ENCODE measurements around the gene UBR1. TPM values are rescaled to one million over a fixed set of nuclear protein-coding genes. Genes with fewer than 3 reads are reported as not detected.

Gene UBR1
- total RNA-seq, 1 donor from 2014 or later, result 23.9 TPM

- Mint-ChIP-seq H3K36me3 (ENCODE audit: low read depth) (peaks cover 30% of the 10 kb centered on the region), H3K27me3 (ENCODE audit: low read depth) (no peaks in the 10 kb centered on the region), H3K27ac (ENCODE audit: unreplicated experiment) (no peak overlapping the region), H3K9me3 (no peaks in the 10 kb centered on the region), H3K4me1 (peaks cover 4% of the 10 kb centered on the region), H3K4me3 (no peak overlapping the region)
- DNase-seq (ENCODE audit: low read depth, low spot score), result no peak
- TF ChIP-seq, protein P1, sequence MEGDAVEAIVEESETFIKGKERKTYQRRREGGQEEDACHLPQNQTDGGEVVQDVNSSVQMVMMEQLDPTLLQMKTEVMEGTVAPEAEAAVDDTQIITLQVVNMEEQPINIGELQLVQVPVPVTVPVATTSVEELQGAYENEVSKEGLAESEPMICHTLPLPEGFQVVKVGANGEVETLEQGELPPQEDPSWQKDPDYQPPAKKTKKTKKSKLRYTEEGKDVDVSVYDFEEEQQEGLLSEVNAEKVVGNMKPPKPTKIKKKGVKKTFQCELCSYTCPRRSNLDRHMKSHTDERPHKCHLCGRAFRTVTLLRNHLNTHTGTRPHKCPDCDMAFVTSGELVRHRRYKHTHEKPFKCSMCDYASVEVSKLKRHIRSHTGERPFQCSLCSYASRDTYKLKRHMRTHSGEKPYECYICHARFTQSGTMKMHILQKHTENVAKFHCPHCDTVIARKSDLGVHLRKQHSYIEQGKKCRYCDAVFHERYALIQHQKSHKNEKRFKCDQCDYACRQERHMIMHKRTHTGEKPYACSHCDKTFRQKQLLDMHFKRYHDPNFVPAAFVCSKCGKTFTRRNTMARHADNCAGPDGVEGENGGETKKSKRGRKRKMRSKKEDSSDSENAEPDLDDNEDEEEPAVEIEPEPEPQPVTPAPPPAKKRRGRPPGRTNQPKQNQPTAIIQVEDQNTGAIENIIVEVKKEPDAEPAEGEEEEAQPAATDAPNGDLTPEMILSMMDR (conservative IDR thresholded peaks at IDR 0.05), result no peak
These were observed 106.5 kb downstream of the UBR1 start for GRCh38 chr15:42999201-42999779.

GRCh38 chr15:42996871-42997270, 109.0 kb downstream of the UBR1 start:
- DNase-seq (ENCODE audit: low read depth, low spot score), result no peak

DNA sequence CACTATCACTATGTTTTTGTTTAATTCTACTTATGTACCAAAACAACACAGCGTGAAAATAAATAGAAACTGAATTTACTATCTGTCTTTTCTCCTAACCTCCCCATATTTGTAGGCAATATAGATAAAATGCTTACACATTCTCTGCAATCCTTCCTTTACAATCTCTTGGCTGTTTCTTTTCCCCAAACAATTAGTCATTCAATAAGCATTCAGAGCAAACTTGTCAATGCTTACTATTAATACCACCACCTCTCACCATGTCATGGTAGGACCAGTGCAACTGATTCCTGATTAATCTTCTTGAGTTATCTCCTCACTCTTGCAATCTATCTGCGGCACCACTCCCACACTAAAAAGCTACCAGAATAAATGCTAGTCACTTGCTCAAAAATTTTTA, 111.3 kb downstream of the UBR1 start:
- Mint-ChIP-seq H3K27me3 (ENCODE audit: low read depth) (no peaks in the 10 kb centered on the region), H3K36me3 (ENCODE audit: low read depth) (peaks cover 22% of the 10 kb centered on the region), H3K9me3 (no peaks in the 10 kb centered on the region), H3K4me3 (no peak overlapping the region), H3K4me1 (peaks cover 4% of the 10 kb centered on the region), H3K27ac (ENCODE audit: unreplicated experiment) (no peak overlapping the region)
- no peak for DNase-seq (ENCODE audit: low read depth, low spot score)
- TF ChIP-seq, protein P1 (conservative IDR thresholded peaks at IDR 0.05), result no peak

More at GRCh38 chr15:42996871-42997270, 109.0 kb downstream of the UBR1 start:
- no peak overlapping the region for H3K4me3 Mint-ChIP-seq
- H3K36me3 Mint-ChIP-seq (ENCODE audit: low read depth), result peaks cover 20% of the 10 kb centered on the region
- no peaks in the 10 kb centered on the region for H3K9me3 Mint-ChIP-seq
- no peaks in the 10 kb centered on the region for H3K27me3 Mint-ChIP-seq (ENCODE audit: low read depth)
- TF ChIP-seq, protein P1 (conservative IDR thresholded peaks at IDR 0.05), result no peak
- H3K27ac Mint-ChIP-seq (ENCODE audit: unreplicated experiment), result no peak overlapping the region
- H3K4me1 Mint-ChIP-seq, result peaks cover 4% of the 10 kb centered on the region

GRCh38 chr15:42992626-42993025, 113.2 kb downstream of the UBR1 start:
- Mint-ChIP-seq H3K27me3 (ENCODE audit: low read depth) (no peaks in the 10 kb centered on the region), H3K4me1 (peaks cover 4% of the 10 kb centered on the region), H3K27ac (ENCODE audit: unreplicated experiment) (peak overlapping the region; percentile 54), H3K4me3 (no peak overlapping the region), H3K36me3 (ENCODE audit: low read depth) (peaks cover 17% of the 10 kb centered on the region), H3K9me3 (no peaks in the 10 kb centered on the region)
- TF ChIP-seq, protein P1 (conservative IDR thresholded peaks at IDR 0.05), result no peak
- no peak for DNase-seq (ENCODE audit: low read depth, low spot score)

DNA sequence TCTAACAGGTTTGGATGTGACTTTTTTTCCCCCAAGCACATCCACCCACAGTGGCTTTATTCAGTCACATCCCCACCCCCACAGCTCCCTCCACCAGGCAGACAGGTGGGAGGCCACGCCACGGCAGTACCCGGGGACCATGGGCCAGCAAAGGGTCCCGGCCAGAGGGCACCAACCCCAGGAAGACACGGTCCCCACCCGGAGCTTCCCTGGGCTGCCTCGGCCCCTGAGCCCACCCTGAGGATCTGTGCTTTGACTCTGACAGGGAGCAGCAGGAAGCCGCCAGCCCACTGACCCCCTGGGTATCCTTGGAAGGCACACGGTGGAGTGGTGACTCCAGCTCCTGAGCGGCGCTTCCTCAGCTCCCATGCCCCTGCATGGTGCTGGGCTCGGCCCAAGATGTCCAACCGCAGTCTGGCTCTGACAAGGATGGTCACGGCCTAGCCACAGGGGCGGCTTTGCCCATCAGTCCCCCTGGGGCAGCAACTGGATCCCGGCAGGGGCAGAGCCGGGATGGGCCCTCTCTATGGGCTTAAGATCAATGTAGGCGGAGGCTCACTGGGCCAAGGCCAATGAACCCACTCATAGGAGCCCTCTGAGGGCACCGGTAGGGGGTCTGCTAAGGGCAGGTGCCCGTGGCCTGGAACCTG, 119.0 kb downstream of the UBR1 start:
- Mint-ChIP-seq H3K4me3 (no peak overlapping the region), H3K9me3 (no peaks in the 10 kb centered on the region), H3K36me3 (ENCODE audit: low read depth) (peaks cover 15% of the 10 kb centered on the region), H3K27me3 (ENCODE audit: low read depth) (no peaks in the 10 kb centered on the region), H3K27ac (ENCODE audit: unreplicated experiment) (no peak overlapping the region), H3K4me1 (no peaks in the 10 kb centered on the region)
- TF ChIP-seq, protein P1 (conservative IDR thresholded peaks at IDR 0.05), result no peak
- DNase-seq (ENCODE audit: low read depth, low spot score), result no peak
